Measurements from ENCODE around the gene PODN.

Gene PODN

GRCh38 chr1:53130878-53131589 is 69.0 kb downstream of the PODN start:
- no peak for DNase-seq (ENCODE audit: low read depth in 1 of 2, low spot score in 1 of 2)

GRCh38 chr1:53131590-53131938 is 69.6 kb downstream of the PODN start:
- DNase-seq (ENCODE audit: low read depth in 1 of 2, low spot score in 1 of 2) = no peak

GRCh38 chr1:53132176-53132575 is 70.2 kb downstream of the PODN start:
- no peak for DNase-seq (ENCODE audit: low read depth in 1 of 2, low spot score in 1 of 2)

- no peak for DNase-seq (ENCODE audit: low read depth in 1 of 2, low spot score in 1 of 2)
Observed at GRCh38 chr1:53133261-53134041, 71.4 kb downstream of the PODN start.

- DNase-seq (ENCODE audit: low read depth in 1 of 2, low spot score in 1 of 2) = no peak
Observed at GRCh38 chr1:53134042-53134485, 72.1 kb downstream of the PODN start.
